HCT116 (cell line): ENCODE measurements around the gene C6orf62. TPM values are rescaled to one million over a fixed set of nuclear protein-coding genes. Genes with fewer than 3 reads are reported as not detected.
A peak's percentile ranks its signal among the peaks of the same experiment; 100 is the strongest.

Source experiments
- ATAC-seq: fragments of 200-7000 bp; cut with Tn5 transposase; 2 replicates; pipeline ENCODE4 v1.9.1; 2020; ENCODE audit warnings: mild to moderate bottlenecking, moderate library complexity
- BruUV-seq: library from RNA; stranded (reverse); fragments of 400-500 nt; replicated peaks from 2 replicates; lab custom pipeline; 2021; lab: Mats Ljungman, UMichigan
- CTCF ChIA-PET: fragments of 300-600 bp; sonication (Branson Sonifier 250); formaldehyde crosslinking; loops from one replicate; lab custom pipeline; 2021; ENCODE audit warnings: antibody characterized with exemption; lab: Charles Lee
- POLR2A ChIA-PET: fragments of 300-600, 350-600 bp; sonication (Branson Sonifier 250); formaldehyde crosslinking; loops from one replicate; lab custom pipeline; 2021; ENCODE audit warnings: antibody characterized with exemption; lab: Charles Lee
- RAD21 ChIA-PET, 2 experiments: fragments of 300-600 bp; sonication (Branson Sonifier 250); formaldehyde crosslinking; loops; one replicate each; lab custom pipeline; 2023; ENCODE audit warnings: low total read pairs in 2 of 2; ENCODE audit not compliant: uncharacterized antibody in 2 of 2, unreplicated experiment in 2 of 2, low non-redundant PET in 1 of 2; lab: Charles Lee
- DNase-seq: peaks from one replicate; pipeline ENCODE4 v3.0.0-alpha.2; 2010; ENCODE audit warnings: low read depth, low spot score
- H2AFZ ChIP-seq: fragments of 200-600 bp; shearing (Covaris generic), sonication (generic); 2 replicates; pipeline ENCODE4 v1.6.1; 2017; ENCODE audit warnings: low read depth, mixed run types, mixed read lengths, antibody characterized with exemption, low read length; ENCODE audit not compliant: poor library complexity, severe bottlenecking
- H3K27ac ChIP-seq: 2 replicates; pipeline ENCODE4 v1.5.1; 2012; ENCODE audit warnings: low read depth, low read length
- H3K27me3 ChIP-seq: fragments of 200-600 bp; sonication (generic); 2 replicates; pipeline ENCODE4 v1.6.1; 2016; ENCODE audit warnings: mixed run types, low read length, mixed read lengths; ENCODE audit not compliant: insufficient read depth
- H3K36me3 ChIP-seq, 2 experiments: fragments of 200-500 bp in 1 of 2; fragments of 200-600 bp in 1 of 2; sonication (Bioruptor generic) in 1 of 2; sonication (generic) in 1 of 2; 2 replicates each; pipeline versions ENCODE4 v1.5.1 to v1.6.1; 2014 to 2016; ENCODE audit warnings: low read length in 2 of 2, inconsistent platforms in 1 of 2, mixed read lengths in 1 of 2, mixed run types in 1 of 2; ENCODE audit not compliant: insufficient read depth in 2 of 2, control insufficient read depth in 1 of 2
- H3K4me1 ChIP-seq, 2 experiments: fragments of 200-600 bp in 1 of 2; sonication (generic) in 1 of 2; 2 replicates each; pipeline versions ENCODE4 v1.5.1 to v1.6.1; 2012 to 2017; ENCODE audit warnings: low read length in 2 of 2, inconsistent platforms in 1 of 2, mild to moderate bottlenecking in 1 of 2, mixed read lengths in 1 of 2, mixed run types in 1 of 2, moderate library complexity in 1 of 2; ENCODE audit not compliant: insufficient read depth in 2 of 2, control insufficient read depth in 1 of 2
- H3K4me2 ChIP-seq: fragments of 200-600 bp; sonication (generic); 2 replicates; pipeline ENCODE4 v1.6.1; 2017; ENCODE audit warnings: mixed run types, low read length, mixed read lengths
- H3K4me3 ChIP-seq, 2 experiments: fragments of 200-600 bp in 1 of 2; sonication (generic) in 1 of 2; replicated peaks in 1 of 2; 2 replicates each; pipeline ENCODE4 v1.5.1; 2011 to 2016; ENCODE audit warnings: low read length in 2 of 2, control low read depth in 1 of 2, low read depth in 1 of 2, mild to moderate bottlenecking in 1 of 2, mixed read lengths in 1 of 2, mixed run types in 1 of 2
- H3K79me2 ChIP-seq: fragments of 200-600 bp; sonication (generic); 2 replicates; pipeline ENCODE4 v1.6.1; 2017; ENCODE audit warnings: mild to moderate bottlenecking, mixed run types, low read length, moderate library complexity, mixed read lengths; ENCODE audit not compliant: insufficient read depth
- H3K9ac ChIP-seq: fragments of 200-600 bp; sonication (generic); 2 replicates; pipeline ENCODE4 v1.6.1; 2016; ENCODE audit warnings: low read length, mixed read lengths
- H3K9me2 ChIP-seq: fragments of 200-600 bp; sonication (generic), shearing (Covaris generic); 2 replicates; pipeline ENCODE4 v1.6.1; 2017; ENCODE audit warnings: mixed run types, mild to moderate bottlenecking, moderate library complexity; ENCODE audit not compliant: insufficient read depth
- H3K9me3 ChIP-seq, 2 experiments: fragments of 200-500 bp in 1 of 2; fragments of 200-600 bp in 1 of 2; sonication (Bioruptor generic) in 1 of 2; sonication (generic) in 1 of 2; 2 replicates each; pipeline ENCODE4 v1.6.1; 2014 to 2017; ENCODE audit warnings: low read length in 2 of 2, mixed read lengths in 2 of 2, inconsistent platforms in 1 of 2, low read depth in 1 of 2, mild to moderate bottlenecking in 1 of 2, mixed run types in 1 of 2, moderate library complexity in 1 of 2; ENCODE audit not compliant: control insufficient read depth in 1 of 2, insufficient read depth in 1 of 2
- H4K20me1 ChIP-seq: fragments of 200-600 bp; sonication (generic), shearing (Covaris generic); 2 replicates; pipeline ENCODE4 v1.6.1; 2017; ENCODE audit warnings: mixed run types, mild to moderate bottlenecking, moderate library complexity; ENCODE audit not compliant: insufficient read depth
- EGR1 ChIP-seq: IDR thresholded peaks from 2 replicates; pipeline ENCODE4 v1.6.1; 2012; ENCODE audit warnings: low read depth
- EZH2phosphoT487 ChIP-seq: fragments of 200-600 bp; IDR thresholded peaks from 2 replicates; pipeline ENCODE4 v1.6.1; 2018; ENCODE audit warnings: antibody characterized with exemption, borderline replicate concordance
- FOSL1 ChIP-seq: IDR thresholded peaks from 2 replicates; pipeline ENCODE4 v1.6.1; 2012; ENCODE audit warnings: low read depth
- JUND ChIP-seq: IDR thresholded peaks from 2 replicates; pipeline ENCODE4 v1.6.1; 2012
- POLR2AphosphoS5 ChIP-seq: IDR thresholded peaks from 2 replicates; pipeline ENCODE4 v1.6.1; 2011; ENCODE audit warnings: mild to moderate bottlenecking, low read depth, low read length, moderate library complexity
- RAD21 ChIP-seq: IDR thresholded peaks from 2 replicates; pipeline ENCODE4 v1.6.1; 2012; ENCODE audit warnings: low read depth, mild to moderate bottlenecking
- SIN3A ChIP-seq: IDR thresholded peaks from 2 replicates; pipeline ENCODE4 v1.6.1; 2012; ENCODE audit warnings: low read depth
- SP1 ChIP-seq: IDR thresholded peaks from 2 replicates; pipeline ENCODE4 v1.6.1; 2012; ENCODE audit warnings: low read depth
- SRF ChIP-seq: IDR thresholded peaks from 2 replicates; pipeline ENCODE4 v1.6.1; 2012; ENCODE audit warnings: low read depth
- TCF7L2 ChIP-seq: IDR thresholded peaks from 2 replicates; pipeline ENCODE4 v1.7.0; 2011; ENCODE audit warnings: borderline replicate concordance, inconsistent platforms; ENCODE audit not compliant: insufficient read depth, insufficient read length; ENCODE audit errors: extremely low read depth
- YY1 ChIP-seq: IDR thresholded peaks from 2 replicates; pipeline ENCODE4 v1.6.1; 2011; ENCODE audit warnings: low read length, low read depth, moderate library complexity, mild to moderate bottlenecking; ENCODE audit not compliant: insufficient replicate concordance; ENCODE audit errors: extremely low read depth
- ZFX ChIP-seq: fragments of 450-650 bp; IDR thresholded peaks from 2 replicates; pipeline ENCODE4 v1.6.1; 2017
- ZNF274 ChIP-seq: fragments of 200-500 bp; sonication (Bioruptor generic); IDR thresholded peaks from 2 replicates; pipeline ENCODE4 v1.6.1; 2014; ENCODE audit warnings: mild to moderate bottlenecking, low read depth, low read length, inconsistent platforms
- intact Hi-C: fragments of 100-400 bp; cut with micrococcal nuclease; formaldehyde crosslinking; loops from 2 replicates; pipeline ENCODE4 v1.10.0; 2022
- total RNA-seq: library from RNA; stranded (reverse); gene quantifications from one replicate; pipeline ENCODE4 v1.2.1, GENCODE V29; 2021; ENCODE audit not compliant: unreplicated experiment
- TF ChIP-seq, protein P1 (sequence below): IDR thresholded peaks from 2 replicates; pipeline ENCODE4 v1.6.1; 2012; ENCODE audit warnings: low read depth
- TF ChIP-seq, protein P2 (sequence below): IDR thresholded peaks from 2 replicates; pipeline ENCODE4 v1.6.1; 2012
- TF ChIP-seq, protein P3 (sequence below): IDR thresholded peaks from 2 replicates; pipeline ENCODE4 v1.6.1; 2012

The C6orf62 gene
- total RNA-seq, 1 experiment from 2014 or later: 103 TPM

DNA sequence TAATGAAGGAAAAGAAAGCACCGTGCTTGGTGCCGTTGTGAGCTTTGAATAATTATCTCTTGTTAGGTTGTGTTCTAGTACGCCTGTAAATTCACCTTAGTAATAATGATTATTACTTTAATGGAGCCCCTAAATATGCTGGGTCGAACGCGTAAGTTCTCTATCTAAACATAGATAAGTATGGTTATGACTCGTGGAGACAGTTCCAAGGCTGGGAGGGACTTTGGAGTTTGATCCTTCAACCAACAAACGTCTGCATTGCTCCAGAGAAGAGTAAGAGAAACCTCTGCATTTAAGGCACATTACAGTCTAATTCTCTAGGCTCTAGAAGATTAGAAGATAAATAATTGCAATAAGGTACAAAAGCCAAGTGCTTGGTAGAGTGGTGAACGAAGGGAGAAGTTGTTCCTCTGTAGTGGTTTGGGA is 51.6 kb downstream of the C6orf62 start:
- H3K4me2 ChIP-seq: peak overlapping the region; percentile 84
- intact Hi-C loops: no loop called here
- DNase-seq (no peak), ATAC-seq (no peak)
- H4K20me1 ChIP-seq: no peaks in the 10 kb centered on the region
- H2AFZ ChIP-seq: peak overlapping the region; percentile 92
- H3K9me2 ChIP-seq: no peaks in the 10 kb centered on the region
- H3K4me1 ChIP-seq: peaks cover 7 to 16% of the 10 kb centered on the region in 2 experiments; a peak in 3 of 4 replicates
- TSS peak; percentile 81 for BruUV-seq
- no peaks in the 10 kb centered on the region for H3K27me3 ChIP-seq
- CTCF ChIA-PET: interaction anchor here (0.9 to 2.1 kb wide), 2 partner anchors 81 to 86 kb away, joined by 3 to 13 read pairs; no protein-coding TSS in a partner anchor
- POLR2A ChIA-PET: no interaction called here
- H3K9ac ChIP-seq: peak overlapping the region; percentile 88
- RAD21 ChIA-PET: no interaction called here
- H3K4me3 ChIP-seq: peak overlapping the region; percentile 91 to 97
- TF ChIP-seq TCF7L2 (no peak), SP1 (no peak), EZH2phosphoT487 (no peak), FOSL1 (no peak), EGR1 (no peak), ZFX (no peak), YY1 (no peak), RAD21 (no peak), SRF (0 out of 2 replicates have a peak, but pooled peaks have one; percentile 2), SIN3A (no peak), JUND (0 out of 2 replicates have a peak, but pooled peaks have one; percentile 3), ZNF274 (no peak), POLR2AphosphoS5 (no peak)
- TF ChIP-seq, protein P1, sequence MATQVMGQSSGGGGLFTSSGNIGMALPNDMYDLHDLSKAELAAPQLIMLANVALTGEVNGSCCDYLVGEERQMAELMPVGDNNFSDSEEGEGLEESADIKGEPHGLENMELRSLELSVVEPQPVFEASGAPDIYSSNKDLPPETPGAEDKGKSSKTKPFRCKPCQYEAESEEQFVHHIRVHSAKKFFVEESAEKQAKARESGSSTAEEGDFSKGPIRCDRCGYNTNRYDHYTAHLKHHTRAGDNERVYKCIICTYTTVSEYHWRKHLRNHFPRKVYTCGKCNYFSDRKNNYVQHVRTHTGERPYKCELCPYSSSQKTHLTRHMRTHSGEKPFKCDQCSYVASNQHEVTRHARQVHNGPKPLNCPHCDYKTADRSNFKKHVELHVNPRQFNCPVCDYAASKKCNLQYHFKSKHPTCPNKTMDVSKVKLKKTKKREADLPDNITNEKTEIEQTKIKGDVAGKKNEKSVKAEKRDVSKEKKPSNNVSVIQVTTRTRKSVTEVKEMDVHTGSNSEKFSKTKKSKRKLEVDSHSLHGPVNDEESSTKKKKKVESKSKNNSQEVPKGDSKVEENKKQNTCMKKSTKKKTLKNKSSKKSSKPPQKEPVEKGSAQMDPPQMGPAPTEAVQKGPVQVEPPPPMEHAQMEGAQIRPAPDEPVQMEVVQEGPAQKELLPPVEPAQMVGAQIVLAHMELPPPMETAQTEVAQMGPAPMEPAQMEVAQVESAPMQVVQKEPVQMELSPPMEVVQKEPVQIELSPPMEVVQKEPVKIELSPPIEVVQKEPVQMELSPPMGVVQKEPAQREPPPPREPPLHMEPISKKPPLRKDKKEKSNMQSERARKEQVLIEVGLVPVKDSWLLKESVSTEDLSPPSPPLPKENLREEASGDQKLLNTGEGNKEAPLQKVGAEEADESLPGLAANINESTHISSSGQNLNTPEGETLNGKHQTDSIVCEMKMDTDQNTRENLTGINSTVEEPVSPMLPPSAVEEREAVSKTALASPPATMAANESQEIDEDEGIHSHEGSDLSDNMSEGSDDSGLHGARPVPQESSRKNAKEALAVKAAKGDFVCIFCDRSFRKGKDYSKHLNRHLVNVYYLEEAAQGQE: no peak
- TF ChIP-seq, protein P2, sequence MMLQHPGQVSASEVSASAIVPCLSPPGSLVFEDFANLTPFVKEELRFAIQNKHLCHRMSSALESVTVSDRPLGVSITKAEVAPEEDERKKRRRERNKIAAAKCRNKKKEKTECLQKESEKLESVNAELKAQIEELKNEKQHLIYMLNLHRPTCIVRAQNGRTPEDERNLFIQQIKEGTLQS: no peak
- TF ChIP-seq, protein P3, sequence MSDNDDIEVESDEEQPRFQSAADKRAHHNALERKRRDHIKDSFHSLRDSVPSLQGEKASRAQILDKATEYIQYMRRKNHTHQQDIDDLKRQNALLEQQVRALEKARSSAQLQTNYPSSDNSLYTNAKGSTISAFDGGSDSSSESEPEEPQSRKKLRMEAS: no peak
- H3K79me2 ChIP-seq: peaks cover 37% of the 10 kb centered on the region
- peak overlapping the region; percentile 77 for H3K27ac ChIP-seq
- H3K9me3 ChIP-seq: peaks cover 0 to 2% of the 10 kb centered on the region in 2 experiments; a peak in 1 of 4 replicates
- peaks cover 9 to 11% of the 10 kb centered on the region in 2 experiments; a peak in 2 of 4 replicates for H3K36me3 ChIP-seq
